ENCODE measurements around the gene KRT5. TPM values are rescaled to one million over a fixed set of nuclear protein-coding genes. Genes with fewer than 3 reads are reported as not detected.

KRT5 gene
- polyA plus RNA-seq (2011; rRNA removed) (not detected in 2 replicates), polyA minus RNA-seq (2011; rRNA and poly(A)+ RNA removed) (0.46 TPM in 1 of 2 replicates, not detected in the other)

DNA sequence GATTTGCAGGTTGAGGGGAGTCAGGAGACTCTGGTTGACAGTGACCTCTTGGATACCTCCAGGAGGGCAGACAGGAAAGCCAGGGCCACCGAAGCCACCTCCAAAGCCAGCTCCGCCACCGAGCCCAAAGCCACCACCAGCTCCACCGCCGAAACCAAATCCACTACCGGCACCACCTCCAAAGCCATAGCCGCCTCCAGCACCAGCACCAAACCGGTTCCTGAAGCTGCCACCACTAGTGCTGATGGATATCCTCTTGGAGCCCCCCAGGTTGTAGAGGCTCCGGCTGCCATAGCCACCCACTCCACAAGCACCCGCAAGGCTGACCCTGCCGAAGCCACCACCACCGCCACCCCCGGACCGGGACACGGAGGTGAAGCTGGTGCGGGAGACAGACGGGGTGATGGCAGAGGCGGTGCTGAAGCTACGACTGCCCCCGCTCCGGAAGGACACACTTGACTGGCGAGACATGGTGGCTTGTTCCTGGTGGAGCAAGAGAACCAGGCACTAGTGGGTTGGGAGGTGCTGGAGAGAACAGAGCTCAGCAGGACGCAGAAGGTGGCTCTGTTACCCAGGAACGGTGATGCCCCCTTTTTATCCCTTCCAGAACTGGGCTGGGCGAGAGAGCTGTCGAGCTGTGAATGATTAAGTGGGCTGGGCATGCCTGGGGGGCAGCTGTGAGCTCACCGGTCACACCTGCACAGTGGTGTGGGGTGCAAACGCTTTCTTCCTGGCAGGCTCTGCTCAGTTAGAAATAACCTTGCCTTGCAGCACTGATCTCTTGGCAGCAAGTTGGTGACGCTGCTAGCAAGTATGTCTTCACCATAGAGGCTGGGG lies at the start of gene KRT5:
TSS of gene KRT5 (minus strand) at position 569 of the 837 bp plus-strand sequence. CDS start at position 471, 98 bp downstream.
- TF ChIP-seq CTCF (IDR thresholded peaks at IDR 0.05; ENCODE audit: insufficient read depth, low read depth, low read length), result no peak
- ChIA-PET CTCF (interaction anchor here (0.8 to 1.3 kb wide), 2 partner anchors 12 to 63 kb away, joined by 3 to 4 read pairs; no protein-coding TSS in a partner anchor), POLR2A (no interaction called here)

DNA sequence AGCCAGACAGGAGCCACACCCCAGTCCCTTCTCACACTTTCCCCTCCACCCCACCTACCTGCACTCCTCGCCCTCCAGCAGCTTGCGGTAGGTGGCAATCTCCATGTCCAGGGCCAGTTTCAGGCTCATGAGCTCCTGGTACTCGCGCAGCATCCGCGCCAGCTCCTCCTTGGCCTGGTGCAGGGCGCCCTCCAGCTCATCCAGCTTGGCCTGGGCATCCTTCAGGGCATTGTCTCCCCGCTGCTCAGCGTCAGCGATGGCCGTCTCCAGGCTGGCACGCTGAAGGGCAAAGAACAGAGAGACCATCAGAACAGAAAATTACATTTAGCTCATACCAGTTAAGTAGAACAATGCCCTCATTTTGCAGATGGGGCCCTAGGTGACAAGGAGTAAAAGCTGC lies 47.9 kb upstream of the KRT5 start:
- ChIA-PET CTCF (interaction anchor here (1.2 kb wide), 1 partner anchor 311 kb away, joined by 4 read pairs; no protein-coding TSS in a partner anchor), POLR2A (no interaction called here)
- DNase-seq (ENCODE audit: low read depth), result no peak
- no peaks in the 10 kb centered on the region for H3K36me3 ChIP-seq (ENCODE audit: control insufficient read depth, insufficient read depth, low read length)
- H3K4me3 ChIP-seq (ENCODE audit: low read depth, low read length), result no peak overlapping the region
- no peak for TF ChIP-seq CTCF (IDR thresholded peaks at IDR 0.05; ENCODE audit: insufficient read depth, low read depth, low read length)
- peaks cover 17% of the 10 kb centered on the region for H3K27me3 ChIP-seq (ENCODE audit: control insufficient read depth, insufficient read depth, low read length)

More for the DNA sequence above, at the start of gene KRT5:
- H3K36me3 ChIP-seq (ENCODE audit: control insufficient read depth, insufficient read depth, low read length), result no peaks in the 10 kb centered on the region
- no peak for DNase-seq (ENCODE audit: low read depth)
- H3K4me3 ChIP-seq (ENCODE audit: low read depth, low read length), result no peak within 1 kb of the TSS
- peaks cover 21% of the 10 kb centered on the region for H3K27me3 ChIP-seq (ENCODE audit: control insufficient read depth, insufficient read depth, low read length)

DNA sequence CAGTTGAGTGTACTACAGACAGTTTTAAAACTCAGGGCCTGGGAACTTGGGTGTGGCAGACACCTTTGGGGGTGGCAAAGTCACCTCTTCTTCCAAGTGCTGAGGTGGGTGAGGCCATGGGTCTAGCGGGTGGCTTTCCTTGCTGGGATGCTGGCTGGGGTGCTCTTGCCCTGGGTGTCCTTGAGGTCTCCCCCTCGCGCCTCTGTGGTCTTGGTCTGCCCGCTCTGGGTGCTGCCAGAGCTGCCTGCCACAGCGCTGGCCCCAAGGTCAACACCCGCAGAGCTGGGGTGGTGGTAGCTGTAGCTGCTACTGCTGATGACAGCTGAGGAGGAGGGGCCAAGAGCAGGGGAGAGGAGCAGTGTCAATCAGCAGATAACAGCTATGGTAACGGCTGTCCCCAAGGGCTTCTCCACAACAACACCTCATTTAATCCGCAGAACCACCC lies 46.7 kb upstream of the KRT5 start:
- Histone ChIP-seq H3K4me3 (ENCODE audit: low read depth, low read length) (no peak overlapping the region), H3K36me3 (ENCODE audit: control insufficient read depth, insufficient read depth, low read length) (no peaks in the 10 kb centered on the region), H3K27me3 (ENCODE audit: control insufficient read depth, insufficient read depth, low read length) (peaks cover 20% of the 10 kb centered on the region)
- CTCF ChIA-PET, result interaction anchor here (0.7 to 1.1 kb wide), 3 partner anchors 59 to 312 kb away, joined by 3 read pairs; no protein-coding TSS in a partner anchor
- POLR2A ChIA-PET, result no interaction called here
- DNase-seq (ENCODE audit: low read depth), result no peak
- no peak for TF ChIP-seq CTCF (IDR thresholded peaks at IDR 0.05; ENCODE audit: insufficient read depth, low read depth, low read length)

DNA sequence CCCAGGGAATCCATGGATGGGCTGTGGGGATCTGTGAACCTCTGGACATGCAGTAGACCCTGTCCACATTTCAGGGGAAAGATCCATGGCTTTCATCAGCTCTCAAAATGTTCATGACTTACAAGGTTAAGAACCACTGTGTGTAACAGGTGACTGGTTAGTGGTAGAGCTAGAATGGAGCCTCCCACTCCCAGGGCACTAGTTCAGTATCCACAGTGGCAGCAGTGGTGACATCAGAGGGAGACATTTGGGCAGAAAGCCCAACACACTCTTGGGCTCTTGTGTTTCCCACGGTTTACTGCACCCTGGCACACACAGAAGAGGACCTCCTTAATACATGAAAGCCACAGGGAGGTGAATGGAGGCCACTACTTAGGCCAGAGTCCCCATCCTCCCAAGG lies 44.4 kb upstream of the KRT5 start:
- Histone ChIP-seq H3K36me3 (ENCODE audit: control insufficient read depth, insufficient read depth, low read length) (no peaks in the 10 kb centered on the region), H3K4me3 (ENCODE audit: low read depth, low read length) (no peak overlapping the region), H3K27me3 (ENCODE audit: control insufficient read depth, insufficient read depth, low read length) (peaks cover 27% of the 10 kb centered on the region)
- no peak for DNase-seq (ENCODE audit: low read depth)
- ChIA-PET CTCF (interaction anchor here (1.6 kb wide), 1 partner anchor 173 kb away, joined by 3 read pairs; no protein-coding TSS in a partner anchor), POLR2A (no interaction called here)
- TF ChIP-seq CTCF (IDR thresholded peaks at IDR 0.05; ENCODE audit: insufficient read depth, low read depth, low read length), result no peak

- no peak overlapping the region for H3K4me3 ChIP-seq (ENCODE audit: low read depth, low read length)
- TF ChIP-seq CTCF (IDR thresholded peaks at IDR 0.05; ENCODE audit: insufficient read depth, low read depth, low read length), result peak; percentile 20; the same call in 1 of the 2 replicates
- ChIA-PET POLR2A (no interaction called here), CTCF (interaction anchor here (1.2 to 1.3 kb wide), 2 partner anchors 10 to 13 kb away, joined by 3 to 5 read pairs; no protein-coding TSS in a partner anchor)
- no peak for DNase-seq (ENCODE audit: low read depth)
- H3K36me3 ChIP-seq (ENCODE audit: control insufficient read depth, insufficient read depth, low read length), result no peaks in the 10 kb centered on the region
- H3K27me3 ChIP-seq (ENCODE audit: control insufficient read depth, insufficient read depth, low read length), result peaks cover 32% of the 10 kb centered on the region
Observed at GRCh38 chr12:52561880-52562449, 41.8 kb upstream of the KRT5 start.
